NCI-H345 treated with DMSO at 0.1 percent for 48 hours (cell line): ENCODE results near the gene E4F1.
A peak's percentile ranks its signal among the peaks of the same experiment; 100 is the strongest.

Source experiments
- DNase-seq: peaks from one replicate; lab custom pipeline; 2025; ENCODE audit not compliant: unreplicated experiment; lab: John Stamatoyannopoulos, UW

E4F1 gene

GRCh38 chr16:2223221-2223941, at the start of gene E4F1:
Gene E4F1 (plus strand): TSS chr16:2223591. CDS start chr16:2223614, 23 bp downstream.
- DNase-seq = peak; percentile 98

DNA sequence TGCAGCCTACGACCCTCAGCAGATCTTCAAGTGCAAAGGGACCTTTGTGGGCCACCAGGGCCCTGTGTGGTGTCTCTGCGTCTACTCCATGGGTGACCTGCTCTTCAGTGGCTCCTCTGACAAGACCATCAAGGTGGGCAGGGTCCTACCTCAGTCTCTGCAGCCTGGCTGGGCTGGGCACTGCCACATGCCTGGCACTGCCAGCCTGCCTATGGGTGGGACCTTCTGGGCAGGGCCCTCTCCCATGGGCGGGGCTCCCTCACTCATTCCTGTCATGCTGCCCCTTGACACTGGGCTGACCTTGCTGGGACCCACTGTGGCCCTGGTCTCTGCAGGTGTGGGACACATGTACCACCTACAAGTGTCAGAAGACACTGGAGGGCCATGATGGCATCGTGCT, 49.5 kb upstream of the E4F1 start:
- no peak for DNase-seq

- DNase-seq = no peak
Measured at GRCh38 chr16:2174396-2175131, 48.8 kb upstream of the E4F1 start.

GRCh38 chr16:2175454-2175853, 47.9 kb upstream of the E4F1 start:
- no peak for DNase-seq

DNA sequence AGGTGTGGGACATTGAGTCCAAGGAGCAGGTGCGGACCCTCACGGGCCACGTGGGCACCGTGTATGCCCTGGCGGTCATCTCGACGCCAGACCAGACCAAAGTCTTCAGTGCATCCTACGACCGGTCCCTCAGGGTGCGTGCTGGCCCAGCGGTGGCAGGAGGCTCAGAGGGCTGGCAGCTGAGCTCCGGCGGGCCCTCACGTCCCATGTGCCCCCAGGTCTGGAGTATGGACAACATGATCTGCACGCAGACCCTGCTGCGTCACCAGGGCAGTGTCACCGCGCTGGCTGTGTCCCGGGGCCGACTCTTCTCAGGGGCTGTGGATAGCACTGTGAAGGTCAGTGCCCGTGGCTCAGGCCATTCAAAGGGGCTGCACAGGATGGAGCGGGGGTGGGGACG, 47.3 kb upstream of the E4F1 start:
- no peak for DNase-seq

DNA sequence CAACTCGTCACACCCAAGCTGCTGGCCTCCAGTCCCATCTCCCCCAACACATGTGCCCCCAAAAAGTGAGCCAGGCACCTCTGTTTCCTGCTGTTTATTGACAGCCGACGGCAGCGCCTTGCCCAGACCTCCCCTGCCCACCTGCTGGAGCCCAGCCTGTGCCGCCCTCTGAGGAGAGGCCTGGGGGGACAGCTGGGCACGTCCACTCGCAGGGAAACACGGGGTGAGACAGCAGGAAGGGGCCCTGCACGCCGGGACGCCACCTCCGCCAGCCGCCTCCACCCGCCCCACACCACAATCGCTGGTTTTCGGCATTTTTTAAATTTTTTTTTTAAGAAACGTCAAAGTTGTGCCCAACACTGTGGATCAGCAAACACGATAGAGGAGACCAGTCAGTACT, 46.3 kb upstream of the E4F1 start:
- DNase-seq = no peak

DNA sequence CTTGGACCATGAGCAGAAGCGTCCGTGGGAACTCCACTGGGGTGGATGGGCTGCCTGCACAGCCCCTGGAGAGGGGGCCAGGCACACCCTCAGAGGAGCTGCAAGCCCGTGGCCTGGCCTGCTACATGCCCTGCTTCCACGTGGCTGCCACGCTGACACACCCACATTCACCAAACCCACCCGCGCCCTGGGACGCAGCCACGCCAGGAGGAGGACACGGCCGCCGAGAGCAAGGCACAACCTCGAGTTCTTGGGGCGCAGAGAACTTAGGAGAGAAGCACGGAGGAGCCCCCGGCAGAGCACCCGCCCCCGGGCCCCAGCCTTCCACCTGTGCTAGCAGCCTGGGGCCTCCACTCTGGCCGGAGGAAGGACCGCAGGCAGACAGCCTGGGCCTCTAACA, 45.8 kb upstream of the E4F1 start:
- DNase-seq = no peak

DNA sequence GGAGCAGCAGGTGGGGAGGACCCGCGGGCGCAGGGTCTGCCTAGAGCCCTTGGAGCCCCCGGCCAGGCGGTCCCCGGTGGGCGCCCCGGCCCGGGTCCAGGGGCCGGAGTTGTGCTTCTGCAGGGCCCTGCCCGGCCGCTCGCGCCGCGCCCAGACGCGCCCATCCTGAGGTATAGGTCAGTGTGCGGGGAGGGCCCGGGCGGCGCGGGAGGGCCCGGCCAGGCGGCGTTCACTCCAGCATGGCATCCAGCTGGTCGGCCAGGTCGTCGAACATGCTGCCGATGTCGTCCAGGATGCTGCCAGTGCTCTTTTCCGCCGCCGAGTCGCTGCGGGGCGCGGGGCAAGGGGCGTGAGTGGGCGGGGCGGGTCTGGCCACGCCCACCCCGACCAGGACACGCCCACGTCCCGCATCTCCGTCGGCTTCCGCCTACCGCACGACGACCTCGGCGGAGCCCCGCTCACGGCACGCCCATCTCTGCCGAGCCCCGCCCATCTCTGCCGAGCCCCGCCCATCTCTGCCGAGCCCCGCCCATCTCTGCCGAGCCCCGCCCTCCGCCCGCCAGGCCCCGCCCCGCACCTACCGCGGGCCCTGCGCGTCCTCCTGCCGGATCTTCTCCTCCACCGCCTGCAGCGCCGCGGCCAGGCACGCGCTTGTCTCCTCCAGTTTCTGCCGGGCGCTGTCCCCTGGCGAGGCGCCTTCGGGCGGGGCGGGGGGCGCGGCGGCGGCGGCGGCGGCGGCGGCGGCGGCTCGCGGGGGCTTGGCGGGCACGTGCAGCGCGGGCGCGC, 44.9 kb upstream of the E4F1 start:
- no peak for DNase-seq

DNA sequence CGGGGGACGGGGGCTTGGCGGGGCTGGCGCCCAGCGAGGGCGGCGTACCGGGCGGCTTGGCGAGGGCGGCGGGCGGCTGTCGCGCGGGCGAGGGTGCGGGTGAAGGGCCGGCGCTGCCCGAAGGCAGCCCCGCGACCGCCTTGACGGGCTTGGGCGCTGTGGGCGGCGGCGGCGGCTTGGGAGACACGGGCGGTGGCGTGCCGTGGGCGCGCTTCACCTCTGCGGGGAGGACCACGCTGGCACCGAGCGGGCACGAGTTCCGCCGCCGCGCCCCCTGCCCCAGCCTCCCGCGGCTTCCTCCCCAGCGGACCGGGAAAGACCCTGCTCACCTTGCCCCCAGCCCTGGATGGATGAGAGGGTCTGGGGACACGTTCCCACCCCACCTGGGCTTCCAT, 44.3 kb upstream of the E4F1 start:
- no peak for DNase-seq

GRCh38 chr16:2179576-2179975, 43.8 kb upstream of the E4F1 start:
- DNase-seq = no peak

DNA sequence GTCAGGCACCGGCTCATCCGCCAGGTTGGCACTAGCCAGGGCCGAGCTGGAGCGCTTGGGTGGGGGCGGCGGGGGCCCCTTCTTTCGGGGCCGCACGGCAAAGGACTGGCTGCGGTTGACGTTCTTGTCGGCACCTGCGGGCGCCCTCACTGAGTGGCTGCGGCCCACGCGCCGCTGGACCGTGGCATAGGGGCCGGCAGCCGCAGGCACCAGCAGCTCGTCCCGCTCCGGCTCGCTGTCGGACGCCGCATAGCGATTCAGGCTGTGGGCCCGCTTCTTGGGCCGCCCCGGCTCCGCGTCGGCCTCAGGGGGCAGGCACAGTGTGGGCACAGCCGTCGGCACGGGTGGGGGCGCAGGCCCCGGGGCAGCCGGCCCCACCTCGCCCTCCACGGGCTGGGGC, 42.9 kb upstream of the E4F1 start:
- no peak for DNase-seq

DNA sequence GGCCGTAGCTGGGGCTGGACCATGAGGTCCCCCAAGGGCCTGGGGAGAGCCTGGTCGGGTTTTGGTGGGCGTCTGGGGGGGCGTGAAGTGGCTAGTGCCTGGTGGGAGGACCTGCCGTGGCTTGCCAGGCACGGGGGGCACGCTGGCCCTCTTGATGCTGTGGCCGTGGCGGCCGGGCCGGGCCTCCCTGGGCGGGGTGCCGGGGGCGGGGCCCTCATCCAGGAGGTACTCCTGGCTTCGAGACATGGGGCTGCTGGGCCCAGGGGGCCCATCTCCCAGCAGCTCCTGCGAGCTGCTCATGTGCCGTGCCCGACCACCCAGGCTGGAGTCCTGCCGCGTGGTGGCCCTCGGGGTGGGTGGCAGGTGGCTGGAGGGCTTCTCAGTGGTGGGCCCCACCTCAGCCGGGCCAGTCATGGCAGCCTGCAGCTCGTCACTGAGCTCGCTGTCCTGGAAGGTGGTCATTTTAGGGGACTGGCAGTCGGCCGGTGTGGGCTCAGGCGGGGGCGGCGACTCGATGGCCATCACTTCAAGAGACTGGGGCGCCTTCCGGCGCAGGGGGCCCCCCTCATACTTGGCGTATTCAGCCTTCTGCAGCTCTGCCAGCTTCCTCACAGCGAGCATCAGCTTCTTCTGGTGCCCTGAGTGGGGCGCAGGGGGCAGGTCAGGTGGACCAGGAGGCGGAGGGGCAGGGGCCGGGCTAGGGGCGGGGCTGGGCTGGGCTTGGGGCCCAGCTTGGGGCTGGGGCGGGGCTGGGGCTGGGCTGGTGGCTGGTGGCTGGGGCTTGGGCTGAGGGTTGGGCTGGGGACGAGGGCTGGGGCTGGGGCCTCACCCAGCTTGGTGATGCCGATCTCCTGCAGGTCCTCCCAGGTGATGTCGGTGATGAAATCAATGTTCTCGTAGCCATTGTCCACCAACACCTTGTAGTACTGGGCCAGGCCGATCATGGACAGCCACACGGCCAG, 42.1 kb upstream of the E4F1 start:
- DNase-seq = no peak

GRCh38 chr16:2181952-2182351, 41.4 kb upstream of the E4F1 start:
- DNase-seq = no peak

DNA sequence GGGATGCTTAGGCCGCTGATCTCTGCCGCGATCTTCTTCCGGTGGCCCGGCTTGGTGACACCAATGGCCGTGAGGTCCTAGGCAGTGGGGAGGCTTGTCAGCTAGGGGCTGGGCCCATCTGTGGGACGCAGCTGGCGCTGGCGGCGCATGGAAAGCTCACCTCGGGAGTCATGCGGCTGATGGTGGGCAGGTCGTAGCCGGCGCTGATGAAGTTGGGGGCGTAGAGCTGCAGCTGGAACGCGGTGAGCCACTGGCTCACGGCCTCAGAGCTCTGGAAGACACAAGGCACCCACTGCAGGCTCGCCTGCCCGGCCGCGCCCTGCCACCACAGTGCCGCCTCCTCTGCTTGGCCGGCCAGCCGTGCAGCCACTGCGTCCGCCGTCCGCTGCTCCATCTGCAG, 39.7 kb upstream of the E4F1 start:
- DNase-seq = no peak

DNA sequence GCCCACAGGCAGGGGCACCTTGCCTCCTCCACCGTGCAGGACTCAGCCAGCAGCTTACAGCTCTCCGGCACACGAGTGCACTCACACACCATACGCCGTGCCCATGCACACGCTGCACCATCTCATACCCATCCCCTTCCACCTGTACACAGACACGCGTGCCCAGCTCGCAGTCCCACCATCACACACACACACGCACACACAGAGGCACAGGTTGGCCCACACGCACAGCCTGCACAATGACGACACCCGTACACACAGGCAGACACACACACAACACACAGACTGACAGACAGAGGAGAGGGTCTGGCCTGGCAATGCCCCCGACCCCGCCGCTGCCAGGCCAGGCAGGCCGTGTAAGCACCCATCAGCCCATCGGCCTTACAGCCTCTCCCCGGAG, 39.0 kb upstream of the E4F1 start:
- DNase-seq = no peak

GRCh38 chr16:2184962-2185361, 38.4 kb upstream of the E4F1 start:
- no peak for DNase-seq

GRCh38 chr16:2186064-2186463, 37.3 kb upstream of the E4F1 start:
- DNase-seq = no peak

GRCh38 chr16:2186505-2186904, 36.9 kb upstream of the E4F1 start:
- no peak for DNase-seq

GRCh38 chr16:2187212-2187611, 36.2 kb upstream of the E4F1 start:
- DNase-seq = no peak

DNA sequence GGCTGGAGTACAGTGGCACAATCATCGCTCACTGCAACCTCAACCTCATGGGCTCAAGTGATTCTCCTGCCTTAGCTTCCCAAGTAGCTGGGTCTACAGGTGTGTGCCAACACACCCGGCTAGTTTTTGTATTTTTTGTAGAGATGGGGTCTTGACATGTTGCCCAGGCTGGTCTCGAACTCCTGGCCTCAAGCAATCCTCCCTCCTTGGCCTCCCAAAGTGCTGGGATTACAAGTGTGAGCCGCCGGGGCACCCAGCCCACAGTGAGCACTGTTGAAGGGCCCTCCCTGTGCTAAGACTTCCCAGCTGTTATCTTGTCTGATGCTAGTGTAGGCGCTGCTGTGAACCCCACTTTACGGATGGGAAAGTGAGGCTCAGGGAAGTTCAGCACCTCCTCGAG, 35.0 kb upstream of the E4F1 start:
- no peak for DNase-seq
